RWPE1 (cell line): Measurements from ENCODE around the gene CRACDL.
"Not testable (repeated sequence)": the region's sequence is repeated elsewhere in the genome, so short reads cannot be mapped to it uniquely, and the experiment has no call there.

Source experiments
- CTCF ChIA-PET: fragments of 350-600 bp; sonication (Branson Sonifier 250); formaldehyde crosslinking; extraction: SDS; loops from one replicate; lab custom pipeline; 2021; lab: Yijun Ruan, JAX
- POLR2A ChIA-PET: fragments of 400-600 bp; formaldehyde crosslinking; extraction: SDS; loops from one replicate; lab custom pipeline; 2020; ENCODE audit warnings: antibody characterized with exemption; ENCODE audit not compliant: low non-redundant PET; lab: Yijun Ruan, JAX
- DNase-seq: peaks from one replicate; pipeline ENCODE4 v3.0.0; 2012; ENCODE audit warnings: low spot score
- H3K27ac ChIP-seq: fragments of 450-650 bp; 2 replicates; pipeline ENCODE4 v1.5.1; 2017
- TF ChIP-seq, protein P1 (sequence below): fragments of 450-650 bp; conservative IDR thresholded peaks from 2 replicates; pipeline ENCODE4 v1.5.1; 2017; ENCODE audit warnings: low read depth, mild to moderate bottlenecking

CRACDL gene

DNA sequence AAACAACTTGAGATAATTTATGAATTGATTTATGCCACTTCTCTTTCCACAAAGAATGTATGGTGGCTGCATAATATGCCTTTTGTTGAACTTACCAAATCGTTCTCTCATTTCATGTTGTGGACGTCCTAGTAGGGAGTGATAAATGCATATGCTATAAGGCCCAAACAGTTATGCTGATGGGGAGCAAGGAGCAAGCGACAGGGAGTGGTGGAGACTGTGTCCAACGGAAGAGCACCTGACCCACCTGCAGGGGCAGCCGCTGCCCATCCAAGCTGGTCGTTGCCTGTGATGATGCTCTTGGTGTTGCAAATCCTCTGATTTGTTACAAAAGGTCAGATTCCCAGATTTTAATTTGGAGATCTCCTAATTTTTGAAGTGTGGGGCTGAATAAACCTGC is 174.1 kb downstream of the CRACDL start:
- TF ChIP-seq, protein P1, sequence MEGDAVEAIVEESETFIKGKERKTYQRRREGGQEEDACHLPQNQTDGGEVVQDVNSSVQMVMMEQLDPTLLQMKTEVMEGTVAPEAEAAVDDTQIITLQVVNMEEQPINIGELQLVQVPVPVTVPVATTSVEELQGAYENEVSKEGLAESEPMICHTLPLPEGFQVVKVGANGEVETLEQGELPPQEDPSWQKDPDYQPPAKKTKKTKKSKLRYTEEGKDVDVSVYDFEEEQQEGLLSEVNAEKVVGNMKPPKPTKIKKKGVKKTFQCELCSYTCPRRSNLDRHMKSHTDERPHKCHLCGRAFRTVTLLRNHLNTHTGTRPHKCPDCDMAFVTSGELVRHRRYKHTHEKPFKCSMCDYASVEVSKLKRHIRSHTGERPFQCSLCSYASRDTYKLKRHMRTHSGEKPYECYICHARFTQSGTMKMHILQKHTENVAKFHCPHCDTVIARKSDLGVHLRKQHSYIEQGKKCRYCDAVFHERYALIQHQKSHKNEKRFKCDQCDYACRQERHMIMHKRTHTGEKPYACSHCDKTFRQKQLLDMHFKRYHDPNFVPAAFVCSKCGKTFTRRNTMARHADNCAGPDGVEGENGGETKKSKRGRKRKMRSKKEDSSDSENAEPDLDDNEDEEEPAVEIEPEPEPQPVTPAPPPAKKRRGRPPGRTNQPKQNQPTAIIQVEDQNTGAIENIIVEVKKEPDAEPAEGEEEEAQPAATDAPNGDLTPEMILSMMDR, result no peak
- ChIA-PET CTCF (no interaction called here), POLR2A (no interaction called here)
- no peak for DNase-seq
- H3K27ac ChIP-seq, result no peak overlapping the region

GRCh38 chr2:98761267-98761781 is 174.7 kb downstream of the CRACDL start:
- no peak for DNase-seq
- no peak overlapping the region for H3K27ac ChIP-seq
- TF ChIP-seq, protein P1, result no peak
- CTCF ChIA-PET, result no interaction called here
- POLR2A ChIA-PET, result no interaction called here

GRCh38 chr2:98759827-98760625 is 176.0 kb downstream of the CRACDL start:
- ChIA-PET CTCF (no interaction called here), POLR2A (no interaction called here)
- no peak for DNase-seq
- no peak overlapping the region for H3K27ac ChIP-seq
- TF ChIP-seq, protein P1, result no peak

- H3K27ac ChIP-seq, result no peak overlapping the region
- POLR2A ChIA-PET, result no interaction called here
- TF ChIP-seq, protein P1, result no peak
- CTCF ChIA-PET, result no interaction called here
- DNase-seq, result no peak
Observed at GRCh38 chr2:98759338-98759737, 176.7 kb downstream of the CRACDL start.

GRCh38 chr2:98757904-98758421 is 178.1 kb downstream of the CRACDL start:
- peak overlapping the region; percentile 72 for H3K27ac ChIP-seq
- peak; percentile 87 for DNase-seq
- TF ChIP-seq, protein P1, result no peak
- CTCF ChIA-PET, result interaction anchor here (0.6 to 0.7 kb wide), 2 partner anchors 10 to 161 kb away, joined by 3 to 4 read pairs; no protein-coding TSS in a partner anchor
- POLR2A ChIA-PET, result no interaction called here

GRCh38 chr2:98753801-98754200 is 182.2 kb downstream of the CRACDL start:
- TF ChIP-seq, protein P1, result no peak
- ChIA-PET POLR2A (no interaction called here), CTCF (no interaction called here)
- no peak for DNase-seq
- no peak overlapping the region for H3K27ac ChIP-seq

DNA sequence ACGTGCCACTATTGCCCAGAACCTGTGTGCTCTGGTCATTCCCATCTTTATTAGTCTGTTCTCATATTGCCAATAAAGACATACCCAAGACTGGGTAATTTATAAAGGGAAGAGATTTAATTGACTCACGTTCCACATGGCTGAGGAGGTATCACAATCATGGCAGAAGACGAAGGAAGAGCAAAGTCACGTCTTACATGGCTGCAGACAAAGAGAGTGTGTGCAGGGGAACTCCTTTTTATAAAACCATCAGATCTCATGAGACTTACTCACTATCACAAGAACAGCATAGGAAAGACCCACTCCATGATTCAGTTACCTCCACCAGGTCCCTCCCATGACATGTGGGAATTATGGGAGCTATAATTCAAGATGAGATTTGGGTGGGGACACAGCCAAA is 183.3 kb downstream of the CRACDL start:
- H3K27ac ChIP-seq, CTCF ChIA-PET, DNase-seq, POLR2A ChIA-PET: not testable (repeated sequence)
